GM12865 (cell line): ENCODE measurements around the gene KCNIP3.
"Not testable (repeated sequence)": the region's sequence is repeated elsewhere in the genome, so short reads cannot be mapped to it uniquely, and the experiment has no call there.

Source experiments
- DNase-seq: peaks from one replicate; pipeline ENCODE4 v3.0.0; 2010; ENCODE audit warnings: low read depth
- H3K4me3 ChIP-seq: 2 replicates; pipeline ENCODE4 v1.5.1; 2011; ENCODE audit warnings: mild to moderate bottlenecking, low read depth, low read length, control low read depth

KCNIP3 gene

GRCh38 chr2:95433973-95434372 lies 136.8 kb downstream of the KCNIP3 start:
- DNase-seq, H3K4me3 ChIP-seq: not testable (repeated sequence)

GRCh38 chr2:95434507-95435076 lies 137.4 kb downstream of the KCNIP3 start:
- H3K4me3 ChIP-seq, DNase-seq: not testable (repeated sequence)

- H3K4me3 ChIP-seq, DNase-seq: not testable (repeated sequence)
Measured at GRCh38 chr2:95435162-95435871, 138.2 kb downstream of the KCNIP3 start.
